H1 (cell line): Measurements from ENCODE around the gene CTNNA3. TPM values are rescaled to one million over a fixed set of nuclear protein-coding genes. Genes with fewer than 3 reads are reported as not detected.

ENCODE experiments used
- CTCF ChIA-PET: fragments of 300-600 bp; sonication (Branson Sonifier 250); formaldehyde crosslinking; loops from one replicate; lab custom pipeline; 2021; ENCODE audit not compliant: partially characterized antibody; lab: Charles Lee
- POLR2A ChIA-PET: fragments of 300-600 bp; sonication (Branson Sonifier 250); formaldehyde crosslinking; loops from one replicate; lab custom pipeline; 2021; ENCODE audit warnings: inconsistent platforms; ENCODE audit not compliant: partially characterized antibody; lab: Charles Lee
- DNase-seq, 2 experiments: peaks; one replicate each; pipeline versions ENCODE4 v3.0.0 to v3.0.0-alpha.2; 2010 to 2022; ENCODE audit warnings: low spot score in 2 of 2, low read depth in 1 of 2, mixed read lengths in 1 of 2
- FAIRE-seq: peaks from 2 replicates; lab custom pipeline; 2011; peaks lifted over from hg19 to GRCh38; lab: Jason Lieb, UNC
- H2AFZ ChIP-seq: 2 replicates; pipeline ENCODE4 v1.8.1; 2012; ENCODE audit warnings: low read length, inconsistent platforms
- H2AK5ac ChIP-seq: 2 replicates; pipeline ENCODE4 v1.6.1; 2013; ENCODE audit warnings: low read depth, low read length
- H2BK120ac ChIP-seq: replicated peaks from 2 replicates; pipeline ENCODE3; 2013; ENCODE audit warnings: low read depth, low read length, inconsistent platforms
- H2BK12ac ChIP-seq: 2 replicates; pipeline ENCODE4 v1.6.1; 2013; ENCODE audit warnings: low read depth, low read length
- H2BK15ac ChIP-seq: 2 replicates; pipeline ENCODE4 v1.6.1; 2013; ENCODE audit warnings: low read length
- H2BK20ac ChIP-seq: 2 replicates; pipeline ENCODE4 v1.6.1; 2013; ENCODE audit warnings: low read length
- H2BK5ac ChIP-seq: 2 replicates; pipeline ENCODE4 v1.6.1; 2013; ENCODE audit warnings: low read depth, low read length
- H3K14ac ChIP-seq: 2 replicates; pipeline ENCODE4 v1.6.1; 2013; ENCODE audit warnings: inconsistent platforms; ENCODE audit not compliant: insufficient read length
- H3K18ac ChIP-seq: 2 replicates; pipeline ENCODE4 v1.6.1; 2013; ENCODE audit warnings: low read length; ENCODE audit errors: extremely low read depth
- H3K23ac ChIP-seq: 2 replicates; pipeline ENCODE4 v1.6.1; 2013; ENCODE audit warnings: inconsistent platforms; ENCODE audit not compliant: insufficient read length
- H3K23me2 ChIP-seq: 2 replicates; pipeline ENCODE4 v1.6.1; 2013; ENCODE audit warnings: low read depth, low read length
- H3K27ac ChIP-seq: 2 replicates; pipeline ENCODE4 v1.6.1; 2011; ENCODE audit warnings: low read depth, low read length, inconsistent platforms
- H3K27me3 ChIP-seq, 4 experiments: replicated peaks in 1 of 4; 1 replicate in 1 of 4; 2 replicates in 3 of 4; pipeline versions ENCODE4 v1.6.1 to v1.8.1; 2011 to 2013; ENCODE audit warnings: low read length in 3 of 4, mild to moderate bottlenecking in 3 of 4, inconsistent platforms in 2 of 4, mixed read lengths in 2 of 4, moderate library complexity in 1 of 4; ENCODE audit not compliant: control insufficient read depth in 3 of 4, insufficient read depth in 3 of 4; ENCODE audit errors: extremely low read depth in 1 of 4
- H3K36me3 ChIP-seq, 4 experiments: 2 replicates each; pipeline versions ENCODE4 v1.6.1 to v1.8.1; 2011 to 2013; ENCODE audit warnings: mild to moderate bottlenecking in 4 of 4, low read length in 3 of 4, moderate library complexity in 2 of 4, control low read depth in 1 of 4, inconsistent platforms in 1 of 4; ENCODE audit not compliant: insufficient read depth in 4 of 4, control insufficient read depth in 2 of 4
- H3K4ac ChIP-seq: replicated peaks from 2 replicates; pipeline ENCODE3; 2013; ENCODE audit warnings: low read length, low read depth, mixed read lengths, inconsistent platforms; ENCODE audit not compliant: insufficient read length
- H3K4me1 ChIP-seq, 4 experiments: replicated peaks in 1 of 4; 1 replicate in 1 of 4; 2 replicates in 3 of 4; pipeline versions ENCODE4 v1.6.1 to v1.8.1; 2011 to 2013; ENCODE audit warnings: low read length in 3 of 4, inconsistent platforms in 2 of 4, mixed read lengths in 1 of 4; ENCODE audit not compliant: insufficient read depth in 4 of 4, control insufficient read depth in 3 of 4
- H3K4me2 ChIP-seq, 2 experiments: 2 replicates each; pipeline versions ENCODE4 v1.6.1 to v1.8.1; 2011 to 2013; ENCODE audit warnings: low read depth in 2 of 2, low read length in 2 of 2, control low read depth in 1 of 2, inconsistent platforms in 1 of 2, mild to moderate bottlenecking in 1 of 2; ENCODE audit not compliant: insufficient read depth in 1 of 2
- H3K4me3 ChIP-seq, 4 experiments: fragments of 200-600, 300-600 bp in 1 of 4; sonication (generic), shearing (Covaris generic), sonication (Bioruptor Twin) in 1 of 4; 2 replicates each; pipeline versions ENCODE4 v1.5.1 to v1.8.1; 2011 to 2016; ENCODE audit warnings: low read length in 4 of 4, low read depth in 3 of 4, control low read depth in 2 of 4, inconsistent platforms in 2 of 4, mild to moderate bottlenecking in 2 of 4, mixed read lengths in 1 of 4, moderate library complexity in 1 of 4; ENCODE audit not compliant: insufficient read depth in 2 of 4; ENCODE audit errors: extremely low read depth in 1 of 4
- H3K56ac ChIP-seq: replicated peaks from 2 replicates; pipeline ENCODE3; 2013; ENCODE audit warnings: low read depth, mild to moderate bottlenecking, mixed read lengths, low read length, inconsistent platforms; ENCODE audit not compliant: insufficient read length
- H3K79me1 ChIP-seq: 2 replicates; pipeline ENCODE4 v1.6.1; 2013; ENCODE audit warnings: low read depth, low read length, control low read depth
- H3K79me2 ChIP-seq, 2 experiments: 2 replicates each; pipeline versions ENCODE4 v1.6.1 to v1.8.1; 2012 to 2013; ENCODE audit warnings: low read length in 2 of 2, mild to moderate bottlenecking in 2 of 2, inconsistent platforms in 1 of 2; ENCODE audit not compliant: insufficient read depth in 2 of 2, control insufficient read depth in 1 of 2
- H3K9ac ChIP-seq, 4 experiments: replicated peaks in 1 of 4; 1 replicate in 1 of 4; 2 replicates in 3 of 4; pipeline versions ENCODE4 v1.6.1 to v1.8.1; 2011 to 2013; ENCODE audit warnings: low read depth in 3 of 4, low read length in 3 of 4, control low read depth in 2 of 4, mild to moderate bottlenecking in 2 of 4, moderate library complexity in 2 of 4, inconsistent platforms in 1 of 4; ENCODE audit errors: extremely low read depth in 1 of 4
- H3K9me3 ChIP-seq, 2 experiments: 2 replicates each; pipeline versions ENCODE4 v1.6.1 to v1.8.1; 2012 to 2013; ENCODE audit warnings: mild to moderate bottlenecking in 2 of 2, moderate library complexity in 2 of 2, control low read depth in 1 of 2, inconsistent platforms in 1 of 2, low read depth in 1 of 2, low read length in 1 of 2, mixed read lengths in 1 of 2; ENCODE audit not compliant: insufficient read depth in 2 of 2
- H4K20me1 ChIP-seq, 2 experiments: replicated peaks in 1 of 2; 2 replicates each; pipeline versions ENCODE3 to v1.8.1; 2011 to 2013; ENCODE audit warnings: inconsistent platforms in 2 of 2, low read length in 2 of 2, mild to moderate bottlenecking in 1 of 2; ENCODE audit not compliant: insufficient read depth in 2 of 2, control insufficient read depth in 1 of 2
- H4K5ac ChIP-seq: 2 replicates; pipeline ENCODE4 v1.6.1; 2013; ENCODE audit warnings: low read length, low read depth, mixed read lengths, inconsistent platforms; ENCODE audit not compliant: insufficient read length
- H4K8ac ChIP-seq: 2 replicates; pipeline ENCODE4 v1.8.0; 2013; ENCODE audit warnings: mild to moderate bottlenecking, moderate library complexity, low read length, inconsistent platforms; ENCODE audit not compliant: insufficient read depth; ENCODE audit errors: extremely low read depth
- H4K91ac ChIP-seq: replicated peaks from 2 replicates; pipeline ENCODE3; 2013; ENCODE audit warnings: low read length, mixed read lengths, inconsistent platforms; ENCODE audit not compliant: insufficient read length
- BRCA1 ChIP-seq: IDR thresholded peaks from 2 replicates; pipeline ENCODE4 v1.6.1; 2012; ENCODE audit warnings: low read depth, low read length, improper control_type of control experiment
- GTF2F1 ChIP-seq: IDR thresholded peaks from 2 replicates; pipeline ENCODE4 v1.6.1; 2012; ENCODE audit warnings: low read depth, low read length, improper control_type of control experiment, borderline replicate concordance
- MAFK ChIP-seq: IDR thresholded peaks from 2 replicates; pipeline ENCODE4 v1.6.1; 2012; ENCODE audit warnings: low read depth, mild to moderate bottlenecking, improper control_type of control experiment, low read length
- WGBS, 2 experiments: shearing (Covaris generic) in 1 of 2; methylation state at CpG; one replicate each; pipeline versions ENCODE4 v1.1.6 to v1.1.7; 2013 to 2015; ENCODE audit warnings: low lambda C conversion rate in 2 of 2, mixed read lengths in 2 of 2, inconsistent platforms in 1 of 2, low coverage in 1 of 2, missing lambda C conversion rate in 1 of 2; ENCODE audit not compliant: insufficient replicate concordance in 2 of 2, insufficient coverage in 1 of 2, insufficient read length in 1 of 2; ENCODE audit errors: extremely low coverage in 1 of 2, missing lambda C conversion rate in 1 of 2; 5-methylcytosine and 5-hydroxymethylcytosine counted together
- polyA plus RNA-seq, 7 experiments: library from polyadenylated mRNA; depleted of rRNA in 3 of 7; stranded (reverse) in 5 of 7; unstranded in 2 of 7; fragments of >200 nt in 5 of 7; fragments of 200-250 nt in 2 of 7; gene quantifications; 1 replicate in 5 of 7; 2 replicates in 1 of 7; 4 replicates in 1 of 7; pipeline versions ENCODE4 v1.2.1 to v1.2.3, GENCODE V29; 2011 to 2013; ENCODE audit warnings: missing spikeins in 2 of 7, mixed read lengths in 2 of 7
- total RNA-seq: library from RNA; stranded (reverse); fragmentation: NEBNext Ultra II Directional; extraction: Animal tissue kit (Norgen Biotek cat#: 25700); gene quantifications from 2 replicates; pipeline ENCODE4 v1.2.1, GENCODE V29; 2021

The CTNNA3 gene
- total and polyA plus RNA-seq, 2 of the 8 experiments (the other 6 are each of a cell fraction or from before 2014, with no cell fraction given) = 1.3 to 1.5 TPM

- H3K23me2 ChIP-seq = no peaks in the 10 kb centered on the region
- no peak overlapping the region for H3K9ac ChIP-seq
- H3K56ac ChIP-seq = no peak overlapping the region
- H3K27ac ChIP-seq = no peak overlapping the region
- no peak for DNase-seq
- no peak for FAIRE-seq
- ChIA-PET CTCF (no interaction called here), POLR2A (no interaction called here)
- H4K5ac ChIP-seq = no peak overlapping the region
- H2AK5ac ChIP-seq = no peak overlapping the region
- no peak overlapping the region for H2BK5ac ChIP-seq
- H3K4me1 ChIP-seq = no peaks in the 10 kb centered on the region
- no peak overlapping the region for H3K4ac ChIP-seq
- 94% methylated on average over 4 of the region's 4 CpGs; no CpG with 5 or more reads in 1 of the 2 experiments for WGBS, 2 experiments
- H2BK120ac ChIP-seq = no peak overlapping the region
- no peaks in the 10 kb centered on the region for H3K27me3 ChIP-seq
- H4K91ac ChIP-seq = no peak overlapping the region
- no peak overlapping the region for H2BK20ac ChIP-seq
- no peak overlapping the region for H3K18ac ChIP-seq
- no peaks in the 10 kb centered on the region for H3K79me2 ChIP-seq
- H3K36me3 ChIP-seq = no peaks in the 10 kb centered on the region
- H3K14ac ChIP-seq = no peak overlapping the region
- no peak overlapping the region for H3K23ac ChIP-seq
- no peak overlapping the region for H3K4me2 ChIP-seq
- no peaks in the 10 kb centered on the region for H4K20me1 ChIP-seq
- H2BK12ac ChIP-seq = no peak overlapping the region
- no peak overlapping the region for H2BK15ac ChIP-seq
- H3K4me3 ChIP-seq = no peak overlapping the region
- no peak overlapping the region for H4K8ac ChIP-seq
- H3K9me3 ChIP-seq = 0 out of 4 replicates have a peak, but pooled peaks cover 0 to 5% of the 10 kb centered on the region in 2 experiments
- H3K79me1 ChIP-seq = no peaks in the 10 kb centered on the region
- H2AFZ ChIP-seq = peak overlapping the region; percentile 92; the same call in 1 of the 2 replicates
- no peak for TF ChIP-seq BRCA1
- TF ChIP-seq MAFK = no peak
- no peak for TF ChIP-seq GTF2F1
These were observed 1461.1 kb downstream of the CTNNA3 start for GRCh38 chr10:66234872-66235271.
